ENCODE data around the gene AP1G2.

Gene AP1G2

GRCh38 chr14:23569443-23570151 lies 2.0 kb upstream of the AP1G2 start:
- no peak for DNase-seq

GRCh38 chr14:23568600-23569331 lies 1.2 kb upstream of the AP1G2 start:
- DNase-seq: no peak

GRCh38 chr14:23568021-23568599 lies 519 bp upstream of the AP1G2 start:
- DNase-seq: no peak

DNA sequence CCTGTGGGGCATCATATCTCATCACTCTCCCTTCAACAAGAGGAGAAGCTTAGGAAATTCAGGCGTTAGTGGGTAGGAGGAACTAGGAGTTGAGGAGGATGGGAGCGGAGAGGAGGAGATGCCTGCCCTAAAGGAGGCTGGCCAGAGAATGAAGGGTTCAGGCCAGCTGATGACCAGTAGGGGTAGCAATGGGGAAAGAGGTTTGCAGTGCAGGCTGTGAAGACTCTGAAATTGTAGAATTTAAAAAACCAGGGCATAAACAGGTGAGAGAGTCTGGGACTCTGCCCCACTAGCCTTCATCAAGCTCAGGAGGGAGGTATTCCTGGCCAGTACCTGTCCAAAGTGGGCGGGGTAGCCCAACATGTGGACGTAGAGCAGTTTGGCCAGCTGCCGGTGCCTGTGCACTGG lies 809 bp downstream of the AP1G2 start:
- DNase-seq: no peak

- no peak for DNase-seq
These were observed 1.3 kb downstream of the AP1G2 start for GRCh38 chr14:23566112-23566777.

DNA sequence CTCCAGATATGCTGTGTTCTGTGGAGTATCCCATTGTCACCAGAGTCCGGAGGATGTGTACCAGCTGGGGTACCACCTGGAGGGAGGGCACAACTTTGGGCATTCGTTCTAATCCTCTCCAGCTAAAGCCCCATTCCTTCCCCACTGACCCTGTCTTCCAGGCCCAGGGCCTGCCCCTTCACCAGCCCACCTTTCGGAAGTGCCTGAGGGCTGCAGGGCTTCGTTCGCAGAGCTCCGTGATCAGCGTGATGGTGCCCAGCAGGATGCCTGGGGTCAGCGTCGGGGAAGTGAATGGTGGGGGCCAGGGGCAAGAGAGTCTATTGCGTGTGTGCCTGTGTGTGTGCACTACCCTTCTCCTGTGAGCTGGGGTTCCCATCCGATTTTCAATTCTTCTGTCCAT lies 2.0 kb downstream of the AP1G2 start:
- no peak for DNase-seq

- DNase-seq: no peak
These were observed 2.7 kb downstream of the AP1G2 start for GRCh38 chr14:23564876-23565275.

DNA sequence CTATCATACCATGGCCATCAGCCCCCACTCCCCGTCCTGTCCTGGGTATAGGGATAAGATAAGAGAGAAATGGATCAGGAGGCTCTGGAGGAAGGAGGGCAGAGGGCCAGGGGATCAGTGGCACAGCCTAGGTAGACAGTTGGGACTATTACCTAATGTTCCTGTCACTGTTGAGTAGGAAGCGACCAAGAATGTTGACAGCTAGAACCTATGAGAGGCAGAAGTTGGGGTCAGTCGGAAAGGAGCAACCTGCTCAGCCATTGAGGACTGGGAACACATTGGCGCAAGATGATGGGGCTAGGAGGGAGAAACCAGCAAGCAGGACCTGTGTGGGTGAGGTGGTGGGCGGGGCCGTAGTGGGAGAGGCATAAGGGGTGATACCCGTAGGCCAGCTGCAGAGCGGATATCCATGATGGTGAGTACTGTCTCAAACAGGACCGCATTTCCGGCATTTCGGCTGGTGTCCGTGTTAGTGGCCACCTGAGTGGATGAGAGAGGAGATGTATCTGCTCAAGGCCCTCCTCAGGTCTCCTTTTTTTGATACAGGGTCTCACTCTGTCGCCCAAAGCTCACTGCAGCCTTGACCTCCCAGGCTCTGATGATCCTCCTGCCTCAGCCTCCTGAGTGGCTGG lies 3.3 kb downstream of the AP1G2 start:
- no peak for DNase-seq

DNA sequence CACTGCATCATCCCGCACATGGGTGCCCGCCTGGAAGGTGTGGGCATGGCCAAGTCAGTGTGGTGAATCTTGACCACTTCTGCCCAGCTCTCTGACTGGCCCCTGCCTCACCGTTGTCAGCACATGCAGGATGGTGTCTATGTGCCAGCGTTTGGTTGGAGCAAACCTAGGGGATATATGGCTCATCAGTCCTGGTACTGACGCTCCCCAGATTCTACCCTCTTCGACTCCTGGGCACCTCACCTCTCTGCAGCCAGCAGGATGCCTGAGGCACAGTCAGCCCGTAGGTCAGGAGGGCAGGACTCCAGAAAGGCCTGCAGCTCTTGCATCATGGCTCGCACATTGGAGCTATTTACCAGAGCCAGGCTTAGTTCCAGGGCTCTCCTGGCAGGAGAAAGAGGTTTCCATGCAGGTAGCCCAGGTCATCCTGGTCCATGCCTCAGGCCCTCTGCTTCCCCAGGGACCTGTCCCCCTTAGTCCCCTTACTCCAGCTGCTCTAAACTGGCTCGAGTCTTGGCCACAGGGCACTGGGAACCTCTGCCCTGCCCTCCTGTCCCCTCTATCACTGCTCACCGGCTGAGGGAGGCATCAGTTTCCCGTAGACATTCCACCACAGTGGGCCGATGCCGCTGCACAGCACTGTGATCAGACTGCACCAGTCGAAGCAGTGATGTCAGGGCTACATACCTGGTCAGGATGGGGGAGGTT lies 4.0 kb downstream of the AP1G2 start:
- no peak for DNase-seq

DNA sequence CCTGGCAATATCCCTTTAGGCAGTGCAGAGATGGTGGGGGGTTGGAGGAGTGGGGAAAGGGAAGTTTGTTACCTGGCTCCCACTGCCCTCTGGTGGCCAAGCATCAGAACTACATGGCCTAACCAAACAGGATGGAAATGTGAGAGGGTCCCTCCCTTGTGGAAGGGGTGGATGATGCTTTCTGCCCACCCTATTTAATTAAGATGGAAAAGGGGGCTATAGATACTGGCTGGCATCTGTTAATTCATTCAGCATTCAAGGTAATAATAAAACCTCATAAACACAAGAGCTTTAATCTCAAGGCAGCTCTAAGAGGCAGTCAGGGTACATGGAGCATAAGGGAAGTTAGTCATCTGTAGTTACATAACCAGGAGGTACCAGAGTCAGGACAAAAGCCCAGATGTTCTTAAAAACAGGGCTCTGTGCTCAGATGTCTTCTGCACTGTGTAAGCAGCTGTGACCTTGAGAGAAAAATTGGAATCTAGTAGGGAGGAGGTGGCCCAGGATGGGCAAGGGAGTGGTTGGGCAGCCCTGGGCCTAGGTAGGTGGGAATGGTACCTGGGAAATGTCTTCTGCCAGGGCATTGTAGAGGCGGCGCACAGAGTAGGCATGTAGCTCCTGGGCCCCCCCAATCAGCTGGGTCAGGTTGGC lies 4.6 kb downstream of the AP1G2 start:
- DNase-seq: no peak

- no peak for DNase-seq
These were observed 5.4 kb downstream of the AP1G2 start for GRCh38 chr14:23561873-23562821.

DNA sequence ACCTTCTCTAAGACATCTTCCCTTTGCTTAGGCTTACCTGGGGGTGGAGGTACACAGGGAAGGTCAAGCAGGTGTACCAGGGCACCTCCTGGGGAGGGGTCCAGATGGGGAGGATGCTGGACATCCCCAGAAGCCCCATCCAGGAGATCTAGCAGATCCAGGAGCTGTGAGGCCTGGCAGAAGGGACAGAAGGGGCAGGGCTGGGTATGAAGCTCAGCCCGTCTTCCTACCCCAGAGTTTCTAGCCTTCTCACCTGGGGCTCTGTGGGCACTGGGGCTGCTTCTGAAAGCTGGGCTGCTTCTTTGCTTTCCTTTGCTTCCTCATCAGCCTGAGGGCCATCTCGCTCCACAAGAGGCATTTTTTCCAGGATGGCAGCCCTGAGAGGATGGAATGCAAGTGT lies 6.3 kb downstream of the AP1G2 start:
- DNase-seq: no peak

GRCh38 chr14:23559926-23560520 lies 7.6 kb downstream of the AP1G2 start:
- DNase-seq: no peak

- no peak for DNase-seq
These were observed 8.3 kb downstream of the AP1G2 start for GRCh38 chr14:23559010-23559925.

DNA sequence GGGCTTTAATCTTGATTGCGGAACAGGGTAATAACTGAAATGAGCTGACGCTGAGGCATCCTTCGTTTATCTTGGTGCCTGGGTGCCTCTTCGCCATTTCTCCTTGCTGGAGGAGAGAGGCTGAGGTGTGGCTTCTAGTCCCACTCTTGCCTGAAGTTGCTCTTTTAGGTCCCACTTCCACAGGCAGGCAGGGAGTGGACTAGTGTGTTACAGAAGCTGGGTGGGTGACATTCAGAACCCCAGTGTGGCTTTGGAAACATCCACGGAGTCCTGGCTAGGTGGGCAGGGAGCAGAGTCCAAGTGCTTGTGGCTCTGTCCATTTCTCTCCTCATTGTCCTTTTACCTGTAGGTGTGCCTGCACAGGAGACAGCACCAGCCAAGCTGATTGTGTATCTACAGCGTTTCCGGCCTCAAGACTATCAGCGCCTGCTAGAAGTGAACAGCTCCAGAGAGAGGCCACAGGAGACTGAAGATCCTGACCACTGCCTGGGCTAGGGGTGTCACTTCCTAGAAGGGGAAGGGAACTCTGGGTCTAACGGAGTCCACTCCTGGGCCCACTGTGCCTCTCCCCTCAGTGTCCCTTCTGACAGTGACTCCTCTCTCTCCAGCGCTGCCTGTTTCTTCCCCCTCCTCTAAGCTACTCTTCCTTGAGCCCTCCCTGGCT lies 9.1 kb downstream of the AP1G2 start:
- DNase-seq: no peak

GRCh38 chr14:23557946-23558345 lies 9.6 kb downstream of the AP1G2 start:
- DNase-seq: no peak

- no peak for DNase-seq
These were observed 10.1 kb downstream of the AP1G2 start for GRCh38 chr14:23557521-23557920.

- no peak for DNase-seq
These were observed 10.7 kb downstream of the AP1G2 start for GRCh38 chr14:23556700-23557440.
